GM18909 (cell line): ENCODE results near the gene AQR.
"Not testable (repeated sequence)": the region's sequence is repeated elsewhere in the genome, so short reads cannot be mapped to it uniquely, and the experiment has no call there.

Experiments used
- ATAC-seq: cut with Tn5 transposase; IDR thresholded peaks from one replicate; pipeline ENCODE4 v1.9.1; 2021; ENCODE audit warnings: mild to moderate bottlenecking; ENCODE audit not compliant: unreplicated experiment, poor library complexity

AQR gene

DNA sequence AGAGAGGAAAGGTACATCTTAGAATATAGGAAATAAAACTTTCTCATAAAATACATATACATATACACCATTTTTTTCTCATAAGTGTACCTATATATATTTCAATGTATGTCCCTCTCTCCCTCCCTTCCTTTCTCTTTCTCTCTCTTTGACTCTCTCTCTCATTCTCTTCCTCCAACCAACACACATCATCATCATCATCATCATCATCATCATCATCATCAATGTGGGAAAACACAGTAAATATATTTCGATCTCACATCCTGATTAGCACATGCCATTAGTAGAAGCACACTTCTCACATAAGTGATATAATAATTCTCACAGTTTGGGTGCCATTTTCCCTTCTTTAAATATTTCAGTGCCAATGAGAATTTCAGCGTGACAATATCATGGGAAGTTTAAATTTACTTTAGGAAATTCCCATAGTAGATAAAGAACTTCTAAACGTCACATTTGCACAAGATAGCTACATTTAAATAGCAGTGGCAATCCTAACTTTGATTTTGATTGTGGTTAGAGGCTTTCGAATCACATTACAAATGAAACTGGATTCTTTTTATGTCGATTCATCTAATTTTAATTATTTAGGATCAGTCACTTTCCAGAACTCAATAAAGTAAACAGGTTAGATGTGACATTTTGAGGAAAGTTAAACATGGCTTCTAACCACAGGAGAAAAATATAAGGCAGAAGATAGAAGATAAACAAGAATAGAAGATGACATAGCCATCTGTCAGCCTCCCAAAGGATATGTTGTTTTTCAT, 141.2 kb downstream of the AQR start:
- ATAC-seq, result no peak

DNA sequence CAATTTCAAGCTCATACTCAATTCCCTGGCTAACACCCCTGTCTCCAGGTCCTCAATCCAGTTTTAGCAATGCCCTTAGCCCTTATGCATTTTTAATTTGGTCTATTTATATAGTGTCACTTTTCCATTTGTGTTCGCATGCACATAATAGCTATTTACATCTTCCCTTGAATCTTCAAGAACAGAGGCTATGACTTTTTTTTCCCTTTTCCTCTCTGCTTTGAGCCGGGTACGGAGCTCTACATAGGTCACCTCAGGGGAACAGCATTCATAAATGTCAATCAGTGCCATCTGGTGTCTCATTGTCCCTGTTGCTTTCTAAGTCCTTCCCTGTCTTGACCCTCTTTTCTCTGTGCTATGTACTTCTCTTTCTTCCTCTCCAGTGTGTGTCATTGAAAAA, 147.7 kb downstream of the AQR start:
- ATAC-seq, result no peak

DNA sequence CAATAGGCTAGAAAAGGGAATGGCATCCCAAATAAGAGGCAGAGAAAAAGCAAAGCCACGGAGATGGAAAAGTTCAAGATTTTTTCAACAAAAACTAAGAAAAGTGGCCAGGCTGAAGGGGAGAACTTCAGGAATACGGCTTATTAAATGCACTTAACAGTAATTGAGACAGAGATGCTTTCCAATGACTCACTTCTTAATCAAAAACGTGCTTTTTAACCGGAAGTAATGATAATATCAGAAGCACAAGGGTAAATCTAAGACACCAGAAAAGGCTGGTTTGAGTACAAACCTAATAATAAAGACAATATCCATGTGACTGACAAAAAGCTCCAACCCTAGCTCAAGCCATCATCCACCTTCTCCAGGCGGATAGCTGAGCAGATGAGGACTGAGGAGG, 149.4 kb downstream of the AQR start:
- no peak for ATAC-seq

DNA sequence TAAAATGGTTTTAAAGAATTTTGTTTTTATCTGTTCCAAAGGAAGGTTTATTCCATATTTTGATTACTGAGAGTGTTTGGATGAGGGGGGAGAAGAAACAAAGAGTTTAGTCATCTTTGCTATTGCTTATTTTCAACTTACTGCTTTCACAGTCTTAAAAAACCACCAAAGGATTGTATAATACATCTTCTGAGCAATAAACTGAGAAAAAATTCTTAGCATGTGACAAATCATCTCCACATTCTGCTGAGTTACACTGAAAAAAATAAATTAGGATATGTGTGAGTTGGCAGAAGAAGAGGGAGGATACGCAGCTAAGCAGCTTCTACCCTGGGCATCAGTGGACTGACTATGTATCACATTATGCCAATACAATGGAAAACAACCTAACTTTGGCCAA, 151.0 kb downstream of the AQR start:
- no peak for ATAC-seq

DNA sequence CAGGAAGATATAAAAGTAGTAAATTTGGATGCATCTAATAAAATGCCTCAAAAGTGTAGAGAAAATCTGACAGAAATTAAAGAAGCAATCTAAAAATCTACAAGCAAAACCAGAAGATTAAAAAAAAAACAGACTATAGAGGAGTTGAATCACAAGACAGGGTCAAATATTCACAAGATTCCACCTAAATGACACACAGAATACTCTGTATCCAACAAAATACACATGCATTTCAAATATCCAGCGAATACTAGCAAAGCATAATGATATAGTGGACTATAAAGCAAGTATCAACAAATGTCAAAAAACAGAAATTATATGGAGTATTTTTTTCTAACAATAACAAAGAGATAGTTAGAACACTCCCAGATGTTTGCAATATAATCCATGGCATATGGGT, 153.7 kb downstream of the AQR start:
- ATAC-seq, result no peak

DNA sequence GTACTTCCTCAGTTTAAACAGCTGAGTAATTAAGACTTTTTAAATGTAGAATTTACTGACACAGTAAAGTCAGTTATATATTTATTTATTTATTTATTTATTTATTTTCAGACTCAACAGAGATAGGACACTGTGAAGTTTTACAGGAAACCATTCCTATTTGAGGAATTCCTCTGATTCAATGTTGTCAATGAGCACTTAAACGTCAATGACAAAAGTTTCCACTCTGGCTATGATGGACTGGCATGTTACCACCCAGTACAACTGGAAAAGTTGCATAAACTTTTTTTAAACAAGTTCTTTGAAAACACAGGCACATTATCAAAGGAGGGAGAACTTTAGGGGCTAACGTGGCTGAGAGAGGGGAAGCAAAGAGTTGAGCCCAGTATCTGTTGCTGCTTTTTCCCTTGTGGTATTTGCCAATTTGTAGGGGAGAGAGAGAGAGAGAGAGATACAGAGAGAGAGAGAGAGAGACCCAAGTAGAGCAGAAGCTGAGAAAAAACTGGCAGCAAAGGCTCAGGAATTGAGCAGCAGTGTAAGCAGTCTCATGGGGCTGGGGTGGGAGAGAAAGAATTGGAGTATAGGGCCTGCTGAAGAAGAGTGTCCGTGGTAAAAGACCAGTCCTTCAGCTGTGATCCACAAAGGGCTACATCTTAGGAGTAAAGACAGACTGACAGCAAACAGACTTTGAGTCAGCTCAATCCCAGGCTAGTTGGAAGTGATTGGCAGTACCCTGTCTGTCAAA, 155.9 kb downstream of the AQR start:
- ATAC-seq, result no peak

DNA sequence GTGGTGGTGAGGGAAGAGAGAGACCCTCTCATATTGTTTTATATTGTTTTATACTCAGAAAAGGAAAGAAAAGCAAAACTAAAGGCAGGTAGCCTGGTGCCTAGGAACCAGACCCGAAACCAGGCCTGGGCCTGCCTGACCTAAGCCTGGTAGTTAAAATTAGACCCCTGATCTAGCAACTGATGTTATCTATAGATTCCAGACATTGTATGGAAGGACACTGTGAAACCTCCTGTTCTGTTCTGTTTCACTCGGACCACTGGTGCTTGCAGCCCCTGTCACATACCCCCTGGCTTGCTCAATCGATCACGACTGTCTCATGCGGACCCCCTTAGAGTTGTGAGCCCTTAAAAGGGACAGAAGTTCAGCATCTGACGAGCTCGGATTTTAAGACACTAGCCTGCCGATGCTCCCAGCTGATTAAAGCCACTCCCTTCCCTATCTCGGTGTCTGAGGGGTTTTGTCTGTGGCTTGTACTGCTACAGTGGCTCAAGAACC, 156.6 kb downstream of the AQR start:
- not testable (repeated sequence) for ATAC-seq

DNA sequence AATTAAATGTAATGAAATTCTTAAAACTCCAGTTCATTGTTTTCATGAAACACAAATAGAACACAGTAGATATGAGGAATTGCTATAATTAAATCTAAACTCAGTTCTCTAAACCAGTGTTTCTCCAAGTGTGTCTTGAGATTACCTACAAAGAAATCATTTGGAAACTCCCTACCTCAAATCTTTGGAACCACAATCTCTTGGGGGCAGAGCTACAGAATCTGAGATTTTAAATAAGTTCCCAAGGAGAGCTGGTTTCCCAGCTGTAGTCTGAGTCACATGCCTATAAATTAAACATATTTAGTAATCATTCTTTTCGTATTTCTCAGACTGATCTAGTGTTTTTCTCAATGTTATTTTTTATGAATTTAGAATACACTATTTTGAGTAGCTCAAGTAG, 157.2 kb downstream of the AQR start:
- ATAC-seq, result no peak

DNA sequence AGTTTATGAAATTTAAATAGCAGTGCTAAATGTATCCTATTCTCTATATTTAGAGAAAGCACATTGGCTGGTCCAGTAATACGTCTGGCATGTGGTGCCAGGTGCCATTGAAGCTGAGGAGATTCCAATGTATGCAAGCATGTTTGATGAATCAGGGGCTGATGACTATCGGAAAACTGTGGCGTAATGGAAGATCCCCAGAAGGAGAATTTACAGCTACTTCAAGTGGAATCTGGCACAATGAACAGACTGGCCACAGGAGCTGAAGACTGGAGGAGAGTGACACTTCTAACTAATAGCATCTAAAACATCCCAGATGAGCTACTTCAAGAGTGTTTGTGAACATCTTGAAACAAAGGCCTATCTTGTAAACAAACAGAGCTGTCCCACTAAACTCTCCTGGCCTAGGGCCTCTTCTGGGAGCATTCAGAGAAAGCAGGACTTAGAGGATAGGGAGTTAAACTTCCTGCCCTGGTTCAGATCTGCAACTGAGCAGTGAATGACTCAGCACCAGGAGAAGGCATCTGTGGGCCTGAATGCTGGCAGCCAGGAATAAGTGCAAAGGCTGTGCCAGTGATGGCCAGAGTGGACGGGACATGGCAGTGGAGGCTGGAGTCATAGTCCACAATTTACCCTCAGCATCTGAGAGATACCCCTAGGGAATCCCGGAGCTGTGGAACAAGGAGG, 159.0 kb downstream of the AQR start:
- ATAC-seq, result no peak

DNA sequence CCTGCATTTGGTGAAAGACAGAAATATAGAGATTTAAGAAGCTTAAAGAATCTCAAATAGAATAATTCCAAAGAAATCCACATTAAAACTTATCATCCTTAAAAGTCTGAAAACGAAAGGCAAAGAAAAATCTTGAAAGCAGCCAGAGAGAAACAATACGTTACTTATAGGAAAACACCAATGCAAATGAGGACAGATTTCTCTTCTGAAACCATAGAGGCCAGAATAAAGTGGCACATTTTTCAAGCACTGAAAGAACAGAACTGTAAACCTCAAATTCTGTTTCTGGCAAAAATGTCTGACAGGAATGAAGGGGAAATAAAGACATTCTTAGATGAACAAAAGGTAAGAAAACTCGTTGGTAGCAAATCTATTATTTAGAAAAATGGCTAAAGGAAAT, 160.4 kb downstream of the AQR start:
- no peak for ATAC-seq

DNA sequence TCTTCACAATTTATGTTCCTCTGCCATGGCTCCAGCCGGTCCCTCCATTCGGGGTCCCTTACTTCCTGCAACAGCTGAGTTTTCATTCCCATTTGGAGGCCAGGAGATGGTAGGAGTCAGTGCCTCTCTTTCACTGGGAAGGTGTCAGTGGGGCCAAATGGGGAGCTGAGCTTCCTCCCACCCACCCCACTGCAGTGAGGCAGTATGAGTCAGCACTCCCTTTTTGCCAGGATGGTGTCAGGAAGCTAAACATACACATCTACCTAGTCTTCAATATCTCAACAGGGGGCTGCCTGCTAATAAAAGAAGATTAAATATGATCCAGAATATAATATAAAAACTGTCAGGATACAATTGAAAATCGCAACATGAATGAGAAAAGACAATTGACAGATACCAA, 161.5 kb downstream of the AQR start:
- ATAC-seq, result no peak

DNA sequence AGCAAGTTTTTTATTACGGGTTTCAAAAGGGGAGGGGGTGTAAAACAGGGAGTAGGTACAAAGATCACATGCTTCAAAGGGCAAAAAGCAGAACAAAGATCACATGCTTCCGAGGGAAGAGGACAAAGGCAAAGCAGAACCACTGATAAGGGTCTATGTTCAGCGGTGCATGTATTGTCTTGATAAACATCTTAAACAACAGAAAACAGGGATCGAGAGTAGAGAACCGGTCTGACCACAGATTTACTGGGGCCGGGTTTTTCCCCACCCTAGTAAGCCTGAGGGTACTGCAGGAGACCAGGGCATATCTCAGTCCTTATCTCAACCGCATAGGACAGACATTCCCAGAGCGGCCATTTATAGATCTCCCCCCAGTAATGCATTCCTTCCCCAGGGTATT, 162.3 kb downstream of the AQR start:
- not testable (repeated sequence) for ATAC-seq

DNA sequence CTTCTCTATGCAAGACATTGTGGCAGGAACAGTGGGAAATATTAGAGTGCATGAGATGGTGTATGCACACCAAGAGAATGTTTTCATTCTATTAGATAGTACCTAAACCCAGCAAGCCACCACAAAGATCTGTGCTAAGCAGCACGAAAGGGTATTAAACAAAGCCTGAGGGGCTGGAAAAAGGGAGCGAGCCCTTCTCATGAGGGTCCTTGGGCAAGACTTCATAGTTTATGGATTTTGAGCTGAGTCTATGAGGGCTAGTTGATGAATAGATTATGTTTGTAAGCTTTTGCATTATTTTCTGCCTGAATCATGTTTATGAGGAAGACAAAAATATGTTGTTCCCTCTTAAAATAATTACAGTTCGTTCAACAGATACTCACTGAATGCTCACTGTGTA, 164.8 kb downstream of the AQR start:
- no peak for ATAC-seq

DNA sequence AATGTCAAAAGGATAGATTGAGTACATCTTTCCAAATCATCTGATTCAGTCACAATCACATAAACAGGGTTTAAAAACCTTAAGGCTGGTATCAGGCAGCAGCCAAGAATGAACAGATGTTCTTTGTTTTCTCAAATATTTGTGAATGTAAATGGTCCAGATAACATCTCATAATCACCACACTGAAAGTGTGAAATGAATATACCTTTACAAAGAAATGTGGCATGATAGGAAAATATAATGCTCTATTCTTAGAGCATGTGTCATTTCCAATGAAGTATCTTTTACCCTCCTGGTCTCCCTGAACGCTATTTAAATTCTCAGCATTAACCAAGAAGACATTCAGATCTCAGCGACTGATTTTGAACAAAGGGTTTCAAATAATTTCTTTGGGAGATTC, 165.4 kb downstream of the AQR start:
- ATAC-seq, result no peak

DNA sequence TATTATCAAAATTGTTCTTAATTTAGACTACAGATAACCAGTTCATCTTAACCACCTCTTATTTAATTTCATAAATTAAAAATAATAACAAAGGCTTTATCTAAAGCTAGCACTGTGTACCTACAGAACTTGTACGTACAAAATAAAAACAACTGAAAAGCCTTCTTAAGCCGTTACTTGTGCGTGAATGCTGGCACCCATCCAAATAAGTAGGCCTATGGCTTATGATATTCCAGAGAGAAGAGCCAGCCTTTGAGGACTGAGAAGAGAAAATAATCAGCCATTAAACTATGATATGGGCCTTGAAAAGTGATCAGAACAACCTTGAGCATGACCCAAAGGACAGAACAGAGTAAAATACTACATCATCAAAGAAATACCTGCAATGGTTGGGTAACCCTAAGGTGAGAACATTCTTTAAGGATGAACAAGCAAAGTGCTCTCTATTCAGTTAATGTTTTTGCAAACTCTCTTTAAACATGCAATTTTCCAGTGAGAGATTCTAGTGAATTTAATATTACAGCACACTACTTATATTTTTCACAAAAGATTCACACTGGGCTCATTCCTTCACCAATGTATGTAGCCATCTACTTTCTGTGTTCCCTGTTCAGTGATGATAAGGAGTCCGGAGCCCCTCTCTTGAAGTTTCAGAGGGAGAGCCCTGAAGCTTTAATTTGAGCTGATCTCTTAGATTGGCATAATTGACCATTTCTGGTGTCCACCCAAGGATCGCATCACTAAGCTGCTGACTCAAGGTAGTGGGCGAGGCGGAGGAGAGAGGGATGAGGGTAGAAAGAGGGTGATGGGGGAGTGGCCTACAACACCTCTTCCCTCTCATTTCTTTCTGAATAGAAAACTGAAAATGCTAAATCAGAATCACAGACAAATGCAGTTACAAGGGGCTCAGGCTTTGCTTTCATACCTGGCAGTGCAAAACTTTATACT, 166.5 kb downstream of the AQR start:
- no peak for ATAC-seq

DNA sequence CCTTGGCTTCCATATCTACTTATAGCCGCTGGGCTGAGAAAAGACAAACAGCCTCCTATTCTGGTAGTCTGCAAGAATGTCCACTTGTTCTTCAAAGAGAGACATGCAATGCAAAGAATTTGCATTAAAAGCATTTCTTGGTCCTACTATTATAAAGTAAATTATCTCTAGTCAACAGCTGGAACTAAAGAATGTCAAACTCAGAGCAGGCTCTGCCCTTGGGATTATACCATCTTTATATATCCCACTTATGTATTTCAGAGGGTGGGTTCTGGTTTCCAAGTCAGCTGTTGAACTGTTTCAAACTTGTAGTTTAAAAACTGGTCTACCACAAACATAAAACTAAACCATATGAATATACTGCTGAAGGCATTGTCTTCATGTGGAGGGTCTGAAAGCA, 167.2 kb downstream of the AQR start:
- no peak for ATAC-seq
